MCF 10A (cell line): ENCODE results near the gene DLG3. TPM values are rescaled to one million over a fixed set of nuclear protein-coding genes. Genes with fewer than 3 reads are reported as not detected.

Source experiments
- BruUV-seq: library from RNA; stranded (reverse); fragments of 400-500 nt; replicated peaks from 2 replicates; lab custom pipeline; 2021; lab: Mats Ljungman, UMichigan
- CTCF ChIA-PET: fragments of 300-600 bp; sonication (Branson Sonifier 250); formaldehyde crosslinking; extraction: SDS; loops from one replicate; lab custom pipeline; 2021; ENCODE audit warnings: antibody characterized with exemption, inconsistent platforms; lab: Yijun Ruan, JAX
- POLR2A ChIA-PET: fragments of 300-600, 350-650 bp; sonication (Branson Sonifier 250); formaldehyde crosslinking; extraction: SDS; loops from one replicate; lab custom pipeline; 2020; ENCODE audit warnings: antibody characterized with exemption, inconsistent platforms; lab: Yijun Ruan, JAX
- DNase-seq: peaks from one replicate; pipeline ENCODE4 v3.0.0-alpha.2; 2018; ENCODE audit not compliant: unreplicated experiment
- H3K27ac Mint-ChIP-seq: one replicate; pipeline ENCODE4 v1.8.0; 2022; ENCODE audit warnings: mild to moderate bottlenecking, low read depth, mixed read lengths; ENCODE audit not compliant: unreplicated experiment
- H3K27me3 Mint-ChIP-seq: one replicate; pipeline ENCODE4 v1.8.0; 2022; ENCODE audit warnings: mixed read lengths; ENCODE audit not compliant: insufficient read depth, unreplicated experiment
- H3K36me3 Mint-ChIP-seq: one replicate; pipeline ENCODE4 v1.8.0; 2022; ENCODE audit warnings: mild to moderate bottlenecking, moderate library complexity, mixed read lengths; ENCODE audit not compliant: insufficient read depth, unreplicated experiment
- H3K4me1 Mint-ChIP-seq: one replicate; pipeline ENCODE4 v1.8.0; 2022; ENCODE audit warnings: mixed read lengths; ENCODE audit not compliant: insufficient read depth, unreplicated experiment
- H3K4me3 Mint-ChIP-seq: one replicate; pipeline ENCODE4 v1.8.0; 2022; ENCODE audit warnings: mild to moderate bottlenecking, moderate library complexity, mixed read lengths; ENCODE audit not compliant: unreplicated experiment
- H3K9me3 Mint-ChIP-seq: one replicate; pipeline ENCODE4 v1.8.0; 2022; ENCODE audit warnings: mixed read lengths; ENCODE audit not compliant: unreplicated experiment
- intact Hi-C: fragments of 100-400 bp; cut with micrococcal nuclease; formaldehyde crosslinking; loops from 2 replicates; pipeline ENCODE4 v1.14.1; 2022
- total RNA-seq: library from RNA; stranded (reverse); gene quantifications from 2 replicates; pipeline ENCODE4 v1.2.3, GENCODE V29; 2022
- TF ChIP-seq, protein P1 (sequence below): fragments of 200-600 bp; IDR thresholded peaks from one replicate; pipeline ENCODE4 v1.8.0; 2022; ENCODE audit warnings: antibody characterized with exemption, mild to moderate bottlenecking; ENCODE audit not compliant: unreplicated experiment

The DLG3 gene
- total RNA-seq, 1 experiment from 2014 or later, result 12.8 TPM

- TF ChIP-seq, protein P1, sequence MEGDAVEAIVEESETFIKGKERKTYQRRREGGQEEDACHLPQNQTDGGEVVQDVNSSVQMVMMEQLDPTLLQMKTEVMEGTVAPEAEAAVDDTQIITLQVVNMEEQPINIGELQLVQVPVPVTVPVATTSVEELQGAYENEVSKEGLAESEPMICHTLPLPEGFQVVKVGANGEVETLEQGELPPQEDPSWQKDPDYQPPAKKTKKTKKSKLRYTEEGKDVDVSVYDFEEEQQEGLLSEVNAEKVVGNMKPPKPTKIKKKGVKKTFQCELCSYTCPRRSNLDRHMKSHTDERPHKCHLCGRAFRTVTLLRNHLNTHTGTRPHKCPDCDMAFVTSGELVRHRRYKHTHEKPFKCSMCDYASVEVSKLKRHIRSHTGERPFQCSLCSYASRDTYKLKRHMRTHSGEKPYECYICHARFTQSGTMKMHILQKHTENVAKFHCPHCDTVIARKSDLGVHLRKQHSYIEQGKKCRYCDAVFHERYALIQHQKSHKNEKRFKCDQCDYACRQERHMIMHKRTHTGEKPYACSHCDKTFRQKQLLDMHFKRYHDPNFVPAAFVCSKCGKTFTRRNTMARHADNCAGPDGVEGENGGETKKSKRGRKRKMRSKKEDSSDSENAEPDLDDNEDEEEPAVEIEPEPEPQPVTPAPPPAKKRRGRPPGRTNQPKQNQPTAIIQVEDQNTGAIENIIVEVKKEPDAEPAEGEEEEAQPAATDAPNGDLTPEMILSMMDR, result no peak
- H3K9me3 Mint-ChIP-seq, result no peaks in the 10 kb centered on the region
- ChIA-PET CTCF (interaction anchor here (0.6 kb wide), 2 partner anchors 279 to 634 kb away, joined by 3 read pairs; no protein-coding TSS in a partner anchor), POLR2A (interaction anchor here (0.8 to 2.4 kb wide), 3 partner anchors 21 to 188 kb away, joined by 3 to 15 read pairs (median 3); partner anchors contain the start of genes KIF4A and PDZD11)
- TSS peak; percentile 34 for BruUV-seq
- H3K27ac Mint-ChIP-seq, result peak overlapping the region; percentile 76
- H3K27me3 Mint-ChIP-seq, result peaks cover 59% of the 10 kb centered on the region
- H3K36me3 Mint-ChIP-seq, result no peaks in the 10 kb centered on the region
- H3K4me1 Mint-ChIP-seq, result peaks cover 33% of the 10 kb centered on the region
- intact Hi-C loops, result no loop called here
- DNase-seq, result peak; percentile 75
- H3K4me3 Mint-ChIP-seq, result peak overlapping the region; percentile 62
These were observed 32.5 kb downstream of the DLG3 start for GRCh38 chrX:70476934-70477733.

DNA sequence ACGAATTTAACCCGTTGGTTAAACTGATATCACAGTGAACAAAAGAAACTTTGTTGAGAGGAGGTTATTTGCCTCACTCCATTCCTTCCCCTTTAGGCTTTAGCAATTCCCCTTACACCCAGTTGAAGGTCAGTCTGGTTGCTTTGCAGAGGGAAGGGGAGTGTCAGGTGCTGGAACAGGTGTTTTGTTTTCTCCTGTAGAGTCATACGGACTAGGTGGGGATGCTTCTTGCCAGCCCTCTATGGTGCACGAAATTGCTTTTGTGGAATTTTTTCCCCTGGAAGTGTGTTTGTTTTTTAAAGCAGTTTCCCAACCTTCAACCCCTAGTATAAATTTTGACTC lies 33.1 kb downstream of the DLG3 start:
- Mint-ChIP-seq H3K9me3 (no peaks in the 10 kb centered on the region), H3K27me3 (peaks cover 59% of the 10 kb centered on the region), H3K27ac (peak overlapping the region; percentile 76), H3K4me1 (peaks cover 33% of the 10 kb centered on the region), H3K4me3 (peak overlapping the region; percentile 62), H3K36me3 (no peaks in the 10 kb centered on the region)
- ChIA-PET POLR2A (interaction anchor here (2.4 to 3.1 kb wide), 2 partner anchors 22 kb away, joined by 15 to 18 read pairs; no protein-coding TSS in a partner anchor), CTCF (interaction anchor here (1.5 kb wide), 1 partner anchor 187 kb away, joined by 5 read pairs; no protein-coding TSS in a partner anchor)
- BruUV-seq, result TSS peak; percentile 52
- TF ChIP-seq, protein P1, result no peak
- intact Hi-C loops, result no loop called here
- no peak for DNase-seq

DNA sequence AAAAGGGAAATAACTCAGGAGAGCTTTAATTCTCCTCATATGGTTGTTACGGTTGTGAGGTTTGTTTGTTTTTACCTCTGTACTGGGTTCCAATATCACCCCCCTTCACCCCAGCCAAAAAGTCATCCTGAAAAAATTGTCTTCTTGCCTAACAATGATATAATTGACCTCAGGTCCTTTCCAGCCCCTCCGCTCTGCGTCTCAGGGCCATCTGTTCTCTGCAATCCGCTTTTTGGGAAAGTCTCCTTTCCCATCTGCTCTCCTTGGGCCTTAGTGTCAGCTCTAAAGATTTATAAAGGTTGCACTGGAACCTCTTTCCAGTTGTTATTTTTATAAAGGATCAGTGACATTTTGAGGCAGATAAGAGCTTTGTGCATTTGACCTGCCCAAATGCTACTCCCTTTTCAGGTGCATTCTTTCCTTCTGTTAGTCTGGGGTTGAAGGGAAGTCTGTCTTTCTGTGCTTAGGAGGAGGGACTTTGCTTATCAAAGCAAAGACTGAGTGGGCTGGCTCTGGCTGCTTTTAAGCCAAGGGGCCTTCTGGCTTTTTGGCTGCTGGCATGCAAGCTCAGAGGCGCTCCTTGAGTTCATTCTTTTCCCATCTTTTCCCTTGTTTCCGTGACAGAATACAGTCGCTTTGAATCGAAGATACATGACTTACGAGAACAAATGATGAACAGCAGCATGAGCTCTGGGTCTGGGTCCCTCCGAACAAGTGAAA lies 34.1 kb downstream of the DLG3 start:
- ChIA-PET CTCF (interaction anchor here (0.6 to 1.5 kb wide), 7 partner anchors 14 to 640 kb away, joined by 3 to 5 read pairs (median 3); partner anchors contain the start of gene MED12), POLR2A (interaction anchor here (0.8 to 3.1 kb wide), 4 partner anchors 23 to 76 kb away, joined by 3 to 18 read pairs (median 3); no protein-coding TSS in a partner anchor)
- DNase-seq, result no peak
- Mint-ChIP-seq H3K9me3 (no peaks in the 10 kb centered on the region), H3K4me3 (no peak overlapping the region), H3K27me3 (peaks cover 54% of the 10 kb centered on the region), H3K4me1 (peaks cover 33% of the 10 kb centered on the region), H3K27ac (peak overlapping the region; percentile 76), H3K36me3 (no peaks in the 10 kb centered on the region)
- BruUV-seq, result no TSS peak
- TF ChIP-seq, protein P1, result no peak
- intact Hi-C loops, result no loop called here
